ENCODE data around the gene C19orf44. TPM values are rescaled to one million over a fixed set of nuclear protein-coding genes. Genes with fewer than 3 reads are reported as not detected.
"Not testable (repeated sequence)": the region's sequence is repeated elsewhere in the genome, so short reads cannot be mapped to it uniquely, and the experiment has no call there.

The C19orf44 gene
- total RNA-seq, 1 experiment from 2014 or later = 9.7 TPM

DNA sequence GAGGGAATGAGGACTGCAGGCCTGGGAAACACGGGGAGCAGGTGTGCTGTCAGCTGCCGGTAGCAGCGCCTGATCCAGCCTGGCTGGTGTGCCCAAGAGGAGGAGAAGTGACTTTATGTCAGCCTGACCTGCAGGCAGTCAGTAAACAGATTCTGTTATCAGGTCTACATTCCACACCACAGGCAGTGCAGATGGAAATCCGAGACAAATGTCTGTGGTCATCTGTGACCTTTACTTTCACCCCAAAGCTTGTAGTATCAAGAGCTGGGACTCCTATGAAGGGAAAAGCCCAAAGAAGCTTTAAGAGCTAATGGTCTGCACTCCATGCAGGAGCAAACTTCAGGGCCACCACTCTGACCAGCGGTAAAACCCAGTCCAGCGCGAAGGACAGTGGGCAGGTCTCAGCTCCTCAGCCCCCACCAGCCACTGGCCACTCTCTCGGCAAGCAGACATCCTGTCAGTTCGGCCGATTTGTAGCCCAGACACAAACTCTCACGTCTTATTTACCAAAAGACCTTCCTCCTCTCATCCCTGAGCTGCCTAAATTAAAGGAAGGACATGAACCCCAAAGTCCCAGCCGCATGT lies 32.1 kb upstream of the C19orf44 start:
- in situ Hi-C loops (cut with HindIII; ENCODE audit: low pct_unique_long_range_greater_than_20kb, low sequenced_read_pairs) = no loop called here
- peak; percentile 49 for DNase-seq (ENCODE audit: low read depth)

DNA sequence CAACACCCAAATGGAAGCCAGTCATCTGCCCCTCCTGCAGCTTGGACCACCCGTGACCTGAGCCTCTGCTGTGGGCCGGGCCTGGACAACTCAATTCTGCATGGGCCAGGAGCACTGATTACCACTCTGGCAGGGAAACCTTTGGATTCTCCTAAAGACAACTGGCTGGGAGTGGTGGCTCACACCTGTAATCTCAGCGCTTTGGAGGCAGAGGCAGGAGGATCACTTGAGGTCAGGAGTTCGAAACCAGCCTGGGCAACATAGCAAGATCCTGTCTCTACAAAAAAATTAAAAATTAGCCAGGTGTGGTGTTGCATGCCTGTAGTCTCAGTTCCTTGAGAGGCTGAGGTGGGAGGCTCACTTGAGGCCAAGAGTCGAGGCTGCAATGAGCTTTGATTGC lies 31.0 kb upstream of the C19orf44 start:
- in situ Hi-C loops (cut with HindIII; ENCODE audit: low pct_unique_long_range_greater_than_20kb, low sequenced_read_pairs) = no loop called here
- DNase-seq (ENCODE audit: low read depth) = no peak

GRCh38 chr19:16466802-16467427 lies 29.3 kb upstream of the C19orf44 start:
- in situ Hi-C loops (cut with HindIII; ENCODE audit: low pct_unique_long_range_greater_than_20kb, low sequenced_read_pairs); DNase-seq (ENCODE audit: low read depth): not testable (repeated sequence)

DNA sequence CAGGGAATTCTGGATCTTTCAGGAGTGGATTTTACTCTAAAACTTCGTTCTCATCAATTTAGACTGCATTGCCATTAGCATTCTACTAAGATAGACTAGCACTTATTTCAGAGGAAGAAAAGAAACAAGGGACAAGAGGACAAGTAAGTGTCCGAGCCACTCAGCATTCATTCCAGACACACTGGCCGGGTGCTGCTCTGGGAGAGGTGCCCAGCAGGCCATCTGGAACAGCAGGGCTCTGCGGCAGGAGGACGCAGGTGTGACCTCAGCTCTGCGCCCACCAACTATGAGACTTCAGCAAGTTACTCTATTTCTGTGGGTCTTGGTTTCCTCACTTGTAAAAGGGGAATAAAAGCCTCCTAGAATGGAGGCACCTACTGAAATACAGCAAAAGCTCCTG lies 28.6 kb upstream of the C19orf44 start:
- in situ Hi-C loops (cut with HindIII; ENCODE audit: low pct_unique_long_range_greater_than_20kb, low sequenced_read_pairs) = no loop called here
- DNase-seq (ENCODE audit: low read depth) = no peak

DNA sequence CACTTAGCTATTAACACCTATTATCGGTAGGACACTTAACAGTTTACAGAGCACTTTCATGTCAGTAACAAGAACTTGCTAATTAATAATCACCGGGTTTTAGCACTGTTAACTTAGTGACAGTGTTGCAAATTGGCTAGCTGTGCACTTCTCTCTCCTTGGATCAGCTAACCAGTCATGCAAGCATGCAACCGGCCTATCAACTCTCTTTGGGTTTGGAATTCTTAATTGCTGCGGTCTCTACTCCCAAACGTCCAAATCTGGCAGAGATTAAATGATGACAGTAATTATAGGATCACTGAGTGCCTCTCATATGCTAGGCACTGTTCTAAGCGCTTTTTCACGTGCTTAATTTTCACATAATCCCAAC lies 25.7 kb upstream of the C19orf44 start:
- DNase-seq (ENCODE audit: low read depth) = no peak
- in situ Hi-C loops (cut with HindIII; ENCODE audit: low pct_unique_long_range_greater_than_20kb, low sequenced_read_pairs) = no loop called here

GRCh38 chr19:16470911-16471811 lies 25.0 kb upstream of the C19orf44 start:
- DNase-seq (ENCODE audit: low read depth) = peak; percentile 14
- in situ Hi-C loops (cut with HindIII; ENCODE audit: low pct_unique_long_range_greater_than_20kb, low sequenced_read_pairs) = no loop called here

- DNase-seq (ENCODE audit: low read depth); in situ Hi-C loops (cut with HindIII; ENCODE audit: low pct_unique_long_range_greater_than_20kb, low sequenced_read_pairs): not testable (repeated sequence)
These were observed 23.7 kb upstream of the C19orf44 start for GRCh38 chr19:16472559-16472899.

DNA sequence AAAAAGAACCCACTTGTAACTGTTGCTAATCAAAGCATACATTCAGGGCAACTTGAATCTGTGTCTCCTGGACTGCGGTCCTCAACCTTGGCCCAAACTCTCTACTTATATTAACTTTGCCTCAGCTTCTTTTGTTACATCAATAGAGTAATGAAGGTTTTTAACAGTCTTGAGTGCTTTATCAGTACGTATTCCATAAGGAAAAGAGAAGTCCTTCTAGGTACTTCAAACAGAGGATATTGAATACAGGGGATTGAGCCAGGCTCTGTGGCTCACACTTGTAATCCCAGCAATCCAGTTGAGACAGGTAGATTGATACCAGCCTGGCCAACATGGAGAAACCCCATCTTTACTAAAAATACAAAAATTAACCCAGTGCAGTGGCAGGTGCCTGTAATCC lies 23.2 kb upstream of the C19orf44 start:
- in situ Hi-C loops (cut with HindIII; ENCODE audit: low pct_unique_long_range_greater_than_20kb, low sequenced_read_pairs) = no loop called here
- DNase-seq (ENCODE audit: low read depth) = no peak

DNA sequence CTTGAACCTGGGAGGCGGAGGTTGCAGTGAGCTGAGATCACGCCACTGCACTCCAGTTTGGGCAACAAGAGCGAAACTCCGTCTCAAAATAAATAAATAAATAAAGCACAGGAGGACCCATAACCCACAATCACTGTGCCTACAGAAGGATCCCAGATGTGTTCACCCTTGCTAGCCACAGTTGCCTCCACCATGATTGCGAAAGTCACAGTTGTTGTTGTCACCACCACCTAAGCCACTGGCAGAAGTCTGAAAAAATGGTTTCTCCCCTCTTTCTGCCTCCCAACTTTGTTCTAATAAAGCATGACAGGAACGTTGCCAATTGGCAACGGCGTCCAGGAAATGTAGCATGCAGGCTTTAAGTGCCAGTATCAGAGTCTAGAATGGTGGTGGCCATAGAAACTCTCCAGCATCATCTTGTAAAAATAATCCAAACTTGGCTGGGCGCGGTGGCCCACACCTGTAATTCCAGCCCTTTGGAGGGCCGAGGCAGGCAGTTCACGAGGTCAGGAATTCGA lies 22.3 kb upstream of the C19orf44 start:
- DNase-seq (ENCODE audit: low read depth) = no peak
- in situ Hi-C loops (cut with HindIII; ENCODE audit: low pct_unique_long_range_greater_than_20kb, low sequenced_read_pairs) = no loop called here

GRCh38 chr19:16476401-16476800 lies 19.8 kb upstream of the C19orf44 start:
- DNase-seq (ENCODE audit: low read depth) = no peak
- in situ Hi-C loops (cut with HindIII; ENCODE audit: low pct_unique_long_range_greater_than_20kb, low sequenced_read_pairs) = no loop called here

- no peak for DNase-seq (ENCODE audit: low read depth)
These were observed 18.9 kb upstream of the C19orf44 start for GRCh38 chr19:16477311-16477710.

DNA sequence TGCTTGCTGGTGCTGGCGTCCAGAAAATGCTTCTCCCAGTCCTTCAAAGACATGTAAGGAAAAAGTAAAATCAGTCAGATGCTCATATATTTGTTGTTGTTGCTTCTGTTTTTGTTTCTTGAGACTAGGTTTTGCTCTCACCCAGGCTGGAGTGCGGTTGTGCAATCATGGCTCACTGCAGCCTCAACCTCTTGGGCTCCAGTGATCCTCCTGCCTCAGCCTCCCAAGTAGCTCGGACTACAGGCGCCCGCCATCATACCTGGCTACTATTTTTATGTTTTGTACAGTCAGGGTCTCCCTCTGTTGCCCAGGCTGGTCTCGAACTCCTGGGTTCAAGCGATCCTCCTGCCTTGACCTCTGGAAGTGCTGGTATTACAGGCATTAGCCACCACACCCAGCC lies 13.4 kb upstream of the C19orf44 start:
- DNase-seq (ENCODE audit: low read depth) = no peak
- in situ Hi-C loops (cut with HindIII; ENCODE audit: low pct_unique_long_range_greater_than_20kb, low sequenced_read_pairs) = no loop called here

More at GRCh38 chr19:16477311-16477710, 18.9 kb upstream of the C19orf44 start:
- in situ Hi-C loops (cut with HindIII; ENCODE audit: low pct_unique_long_range_greater_than_20kb, low sequenced_read_pairs) = no loop called here

DNA sequence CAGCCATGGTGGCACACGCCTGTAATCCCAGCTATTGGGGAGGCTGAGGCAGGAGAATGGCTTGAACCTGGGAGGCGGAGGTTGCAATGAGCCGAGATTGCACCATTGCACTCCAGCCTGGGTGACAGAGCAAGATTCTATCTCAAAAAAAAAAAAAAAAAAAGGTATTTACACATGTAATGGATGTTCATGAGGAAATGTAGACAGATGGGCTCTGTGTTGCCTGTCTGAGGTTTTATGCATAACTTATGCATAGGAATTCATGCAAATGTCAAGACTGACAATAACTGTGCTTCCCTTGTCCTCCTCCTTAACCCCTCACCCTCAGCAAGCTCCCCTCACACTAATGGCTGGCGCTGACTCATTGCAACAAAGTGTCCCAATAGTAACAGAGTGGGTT lies 9.7 kb upstream of the C19orf44 start:
- in situ Hi-C loops (cut with HindIII; ENCODE audit: low pct_unique_long_range_greater_than_20kb, low sequenced_read_pairs) = not testable (repeated sequence)
- peak; percentile 27 for DNase-seq (ENCODE audit: low read depth)

- in situ Hi-C loops (cut with HindIII; ENCODE audit: low pct_unique_long_range_greater_than_20kb, low sequenced_read_pairs) = no loop called here
- DNase-seq (ENCODE audit: low read depth) = no peak
These were observed 404 bp downstream of the C19orf44 start for GRCh38 chr19:16496613-16496983.

DNA sequence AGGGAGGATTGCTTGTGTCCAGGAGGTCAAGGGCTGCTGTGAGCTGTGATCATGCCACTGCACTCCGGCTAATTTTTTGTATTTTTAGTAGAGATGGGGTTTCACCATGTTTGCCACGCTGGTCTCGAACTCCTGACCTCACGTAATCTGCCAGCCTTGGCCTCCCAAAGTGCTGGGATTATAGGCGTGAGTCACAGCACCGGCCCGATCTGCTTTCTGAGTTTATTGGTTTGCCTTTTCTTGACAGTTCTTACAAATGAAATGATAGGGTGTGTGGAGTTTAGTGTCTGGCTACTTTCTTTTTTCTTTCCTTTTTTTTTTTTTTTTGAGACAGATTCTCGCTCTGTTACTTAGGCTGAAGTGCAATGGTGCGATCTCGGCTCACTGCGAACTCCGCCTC lies 848 bp downstream of the C19orf44 start:
- in situ Hi-C loops (cut with HindIII; ENCODE audit: low pct_unique_long_range_greater_than_20kb, low sequenced_read_pairs) = no loop called here
- DNase-seq (ENCODE audit: low read depth) = no peak

DNA sequence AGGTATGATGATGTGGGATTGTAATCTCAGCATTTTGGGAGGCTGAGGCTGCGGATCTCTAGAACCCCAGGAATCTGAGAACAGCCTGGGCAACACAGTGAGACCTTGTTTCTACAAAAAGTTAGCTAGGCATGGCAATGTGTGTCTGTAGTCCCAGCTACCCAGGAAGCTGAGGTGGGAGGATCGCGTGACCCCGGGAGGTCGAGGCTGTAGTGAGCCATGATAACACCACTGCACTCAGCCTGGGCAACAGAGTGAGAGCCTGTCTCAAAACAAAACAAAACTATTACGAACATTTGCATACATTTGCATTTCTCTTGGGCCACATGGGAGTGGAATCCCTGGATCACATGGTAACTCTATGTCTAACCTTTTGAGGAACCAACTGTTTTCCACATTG lies 1.6 kb downstream of the C19orf44 start:
- in situ Hi-C loops (cut with HindIII; ENCODE audit: low pct_unique_long_range_greater_than_20kb, low sequenced_read_pairs) = no loop called here
- DNase-seq (ENCODE audit: low read depth) = no peak

DNA sequence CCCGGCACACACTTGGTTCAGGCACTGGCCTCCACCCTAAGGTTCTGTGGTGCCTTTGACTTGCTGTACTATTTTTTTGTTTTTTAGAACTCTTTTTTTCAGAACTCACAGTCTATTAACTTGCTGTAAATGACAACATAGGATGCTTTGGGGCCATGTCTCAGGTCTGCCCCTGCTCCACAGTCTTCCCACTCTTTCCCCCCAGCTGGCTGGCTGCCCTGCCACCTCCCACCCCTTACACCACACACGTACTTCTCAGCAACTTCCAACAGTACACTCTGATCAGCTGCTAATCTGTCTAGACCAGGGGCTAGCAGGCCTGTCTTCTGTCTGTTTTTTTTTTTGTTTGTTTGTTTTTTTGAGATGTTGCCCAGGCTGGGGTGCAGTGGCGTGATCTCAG lies 8.1 kb downstream of the C19orf44 start:
- in situ Hi-C loops (cut with HindIII; ENCODE audit: low pct_unique_long_range_greater_than_20kb, low sequenced_read_pairs) = no loop called here
- no peak for DNase-seq (ENCODE audit: low read depth)

DNA sequence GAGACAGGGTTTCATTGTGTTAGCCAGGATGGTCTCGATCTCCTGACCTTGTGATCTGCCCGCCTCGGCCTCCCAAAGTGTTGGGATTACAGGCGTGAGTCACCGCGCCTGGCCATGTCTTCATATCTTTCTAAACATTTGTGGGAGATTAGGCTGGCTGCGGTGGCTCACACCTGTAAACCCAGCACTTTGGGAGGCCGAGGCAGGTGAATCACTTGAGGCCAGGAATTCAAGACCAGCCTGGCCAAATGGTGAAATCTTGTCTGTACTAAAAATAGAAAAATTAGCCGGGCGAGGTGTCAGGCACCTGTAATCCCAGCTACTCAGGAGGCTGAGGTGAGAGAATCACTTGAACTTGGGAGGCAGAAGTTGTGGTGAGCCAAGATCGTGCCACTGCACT lies 10.0 kb downstream of the C19orf44 start:
- DNase-seq (ENCODE audit: low read depth); in situ Hi-C loops (cut with HindIII; ENCODE audit: low pct_unique_long_range_greater_than_20kb, low sequenced_read_pairs): not testable (repeated sequence)

- in situ Hi-C loops (cut with HindIII; ENCODE audit: low pct_unique_long_range_greater_than_20kb, low sequenced_read_pairs) = no loop called here
- DNase-seq (ENCODE audit: low read depth) = no peak
These were observed 10.8 kb downstream of the C19orf44 start for GRCh38 chr19:16506961-16507360.
